A549 (cell line): Measurements from ENCODE around the gene SNRPB2.
A peak's percentile ranks its signal among the peaks of the same experiment; 100 is the strongest.

Experiments
- EP300 ChIP-seq, 2 experiments: fragments of >200 bp; sonication (Bioruptor Twin); formaldehyde crosslinking; IDR thresholded peaks; 2 replicates in 1 of 2; 3 replicates in 1 of 2; pipeline ENCODE4 v1.6.1; 2016 to 2017
- HDAC2 ChIP-seq: fragments of 200-600 bp; sonication (generic); IDR thresholded peaks from 2 replicates; pipeline ENCODE4 v1.6.1; 2016
- MAX ChIP-seq: IDR thresholded peaks from 2 replicates; pipeline ENCODE4 v1.6.1; 2012
- POLR2A ChIP-seq: IDR thresholded peaks from 2 replicates; pipeline ENCODE4 v1.6.1; 2012; ENCODE audit warnings: mild to moderate bottlenecking, low read length
- ZNF302 ChIP-seq: fragments of 250-450 bp; sonication (Bioruptor Pico); IDR thresholded peaks from 2 replicates; pipeline ENCODE4 v1.9.0; 2021; ENCODE audit warnings: inconsistent platforms, mild to moderate bottlenecking, moderate library complexity
- TF ChIP-seq, protein P1 (sequence below): fragments of >200 bp; sonication (Bioruptor Twin); formaldehyde crosslinking; IDR thresholded peaks from 3 replicates; pipeline ENCODE4 v1.5.1; 2016

- TF ChIP-seq POLR2A (no peak), ZNF302 (CRISPR knock-in tag) (no peak), EP300 (IDR thresholded peaks at IDR 0.05) (no peak), HDAC2 (no peak), MAX (no peak)
- TF ChIP-seq, protein P1, sequence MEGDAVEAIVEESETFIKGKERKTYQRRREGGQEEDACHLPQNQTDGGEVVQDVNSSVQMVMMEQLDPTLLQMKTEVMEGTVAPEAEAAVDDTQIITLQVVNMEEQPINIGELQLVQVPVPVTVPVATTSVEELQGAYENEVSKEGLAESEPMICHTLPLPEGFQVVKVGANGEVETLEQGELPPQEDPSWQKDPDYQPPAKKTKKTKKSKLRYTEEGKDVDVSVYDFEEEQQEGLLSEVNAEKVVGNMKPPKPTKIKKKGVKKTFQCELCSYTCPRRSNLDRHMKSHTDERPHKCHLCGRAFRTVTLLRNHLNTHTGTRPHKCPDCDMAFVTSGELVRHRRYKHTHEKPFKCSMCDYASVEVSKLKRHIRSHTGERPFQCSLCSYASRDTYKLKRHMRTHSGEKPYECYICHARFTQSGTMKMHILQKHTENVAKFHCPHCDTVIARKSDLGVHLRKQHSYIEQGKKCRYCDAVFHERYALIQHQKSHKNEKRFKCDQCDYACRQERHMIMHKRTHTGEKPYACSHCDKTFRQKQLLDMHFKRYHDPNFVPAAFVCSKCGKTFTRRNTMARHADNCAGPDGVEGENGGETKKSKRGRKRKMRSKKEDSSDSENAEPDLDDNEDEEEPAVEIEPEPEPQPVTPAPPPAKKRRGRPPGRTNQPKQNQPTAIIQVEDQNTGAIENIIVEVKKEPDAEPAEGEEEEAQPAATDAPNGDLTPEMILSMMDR = peak; percentile 14; the same call in 1 of the 3 replicates
These were observed 28.5 kb upstream of the SNRPB2 start for GRCh38 chr20:16701296-16701695.
